HFF-Myc (cell line): ENCODE results near the gene GLB1L2.

Source experiments
- DNase-seq: peaks from one replicate; pipeline ENCODE4 v3.0.0-alpha.2; 2011; ENCODE audit warnings: low read depth; ENCODE audit errors: extremely low read depth
- H3K4me3 ChIP-seq: replicated peaks from 2 replicates; pipeline ENCODE4 v1.5.1; 2011; ENCODE audit warnings: low read depth, mild to moderate bottlenecking, control low read depth, low read length
- TF ChIP-seq, protein P1 (sequence below): IDR thresholded peaks from 2 replicates; pipeline ENCODE4 v1.5.1; 2012; ENCODE audit warnings: mild to moderate bottlenecking, low read depth, low read length, control low read depth; ENCODE audit errors: missing control alignments

The GLB1L2 gene

GRCh38 chr11:134333946-134334345 lies 2.2 kb downstream of the GLB1L2 start:
- H3K4me3 ChIP-seq: no peak overlapping the region
- TF ChIP-seq, protein P1, sequence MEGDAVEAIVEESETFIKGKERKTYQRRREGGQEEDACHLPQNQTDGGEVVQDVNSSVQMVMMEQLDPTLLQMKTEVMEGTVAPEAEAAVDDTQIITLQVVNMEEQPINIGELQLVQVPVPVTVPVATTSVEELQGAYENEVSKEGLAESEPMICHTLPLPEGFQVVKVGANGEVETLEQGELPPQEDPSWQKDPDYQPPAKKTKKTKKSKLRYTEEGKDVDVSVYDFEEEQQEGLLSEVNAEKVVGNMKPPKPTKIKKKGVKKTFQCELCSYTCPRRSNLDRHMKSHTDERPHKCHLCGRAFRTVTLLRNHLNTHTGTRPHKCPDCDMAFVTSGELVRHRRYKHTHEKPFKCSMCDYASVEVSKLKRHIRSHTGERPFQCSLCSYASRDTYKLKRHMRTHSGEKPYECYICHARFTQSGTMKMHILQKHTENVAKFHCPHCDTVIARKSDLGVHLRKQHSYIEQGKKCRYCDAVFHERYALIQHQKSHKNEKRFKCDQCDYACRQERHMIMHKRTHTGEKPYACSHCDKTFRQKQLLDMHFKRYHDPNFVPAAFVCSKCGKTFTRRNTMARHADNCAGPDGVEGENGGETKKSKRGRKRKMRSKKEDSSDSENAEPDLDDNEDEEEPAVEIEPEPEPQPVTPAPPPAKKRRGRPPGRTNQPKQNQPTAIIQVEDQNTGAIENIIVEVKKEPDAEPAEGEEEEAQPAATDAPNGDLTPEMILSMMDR: no peak
- no peak for DNase-seq

GRCh38 chr11:134334796-134335571 lies 3.2 kb downstream of the GLB1L2 start:
- no peak for DNase-seq
- no peak overlapping the region for H3K4me3 ChIP-seq
- TF ChIP-seq, protein P1: no peak

DNA sequence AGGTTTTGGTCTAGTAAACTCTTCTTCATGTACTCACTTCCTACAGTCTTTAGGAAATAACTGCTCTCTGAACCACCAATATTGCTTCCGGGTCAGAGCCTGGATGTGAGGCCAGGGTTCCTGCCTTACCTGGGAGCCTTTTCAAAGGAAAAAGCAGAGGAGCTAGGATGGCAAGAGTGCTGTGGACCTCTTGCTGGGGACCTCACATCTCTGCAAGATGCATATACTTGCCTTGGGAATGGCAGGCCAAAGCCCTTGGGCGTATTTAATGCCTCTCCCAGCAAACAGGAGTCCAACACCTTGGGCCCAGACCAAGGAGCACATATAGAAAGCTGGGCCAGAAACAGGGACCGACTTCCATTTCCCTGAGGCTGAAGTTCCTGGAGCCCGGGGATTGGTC lies 5.3 kb downstream of the GLB1L2 start:
- H3K4me3 ChIP-seq: no peak overlapping the region
- TF ChIP-seq, protein P1: no peak
- DNase-seq: no peak

DNA sequence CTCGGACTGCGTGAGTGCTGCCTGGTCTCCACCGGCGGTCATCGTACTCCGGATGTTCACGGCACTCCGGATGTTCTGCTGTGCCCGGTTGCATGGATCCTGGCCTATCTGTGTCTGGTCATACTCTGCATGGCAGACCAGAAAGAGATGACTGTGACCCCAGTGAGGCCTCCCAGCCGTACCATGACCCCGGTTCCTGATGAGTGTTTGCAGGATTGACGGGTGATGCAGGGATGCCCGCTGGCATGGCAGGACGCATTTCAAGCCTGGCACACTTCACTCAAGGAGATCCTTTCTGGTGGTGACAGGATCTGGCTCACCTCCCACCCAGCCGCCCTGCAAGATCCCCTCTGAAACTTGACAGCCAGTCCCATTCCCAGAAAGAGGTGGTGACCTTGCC lies 6.3 kb downstream of the GLB1L2 start:
- H3K4me3 ChIP-seq: no peak overlapping the region
- DNase-seq: no peak
- TF ChIP-seq, protein P1: no peak

- TF ChIP-seq, protein P1: no peak
- no peak for DNase-seq
- no peak overlapping the region for H3K4me3 ChIP-seq
Measured at GRCh38 chr11:134338654-134339053, 6.9 kb downstream of the GLB1L2 start.

GRCh38 chr11:134339756-134340155 lies 8.0 kb downstream of the GLB1L2 start:
- H3K4me3 ChIP-seq: no peak overlapping the region
- DNase-seq: no peak
- TF ChIP-seq, protein P1: no peak
